Activated CD8-positive, alpha-beta memory T cell treated with anti-CD3 and anti-CD28 coated beads for 36 hours (primary cell): ENCODE results near the gene SREK1. TPM values are rescaled to one million over a fixed set of nuclear protein-coding genes. Genes with fewer than 3 reads are reported as not detected.
"Not testable (repeated sequence)": the region's sequence is repeated elsewhere in the genome, so short reads cannot be mapped to it uniquely, and the experiment has no call there.

Experiments used
- CTCF ChIA-PET: fragments of 350-600 bp; sonication (Branson Sonifier 250); formaldehyde crosslinking; loops from one replicate; lab custom pipeline; 2021; ENCODE audit warnings: antibody characterized with exemption; lab: Charles Lee
- POLR2A ChIA-PET: fragments of 350-600 bp; sonication (Branson Sonifier 250); formaldehyde crosslinking; loops from one replicate; lab custom pipeline; 2021; ENCODE audit warnings: antibody characterized with exemption; lab: Charles Lee
- total RNA-seq, 2 experiments: library from RNA; stranded (reverse); gene quantifications; one replicate each; pipeline ENCODE4 v1.2.3, GENCODE V29; 2021

The SREK1 gene
- total RNA-seq, 2 experiments from 2014 or later: 56.4 to 60.5 TPM

- CTCF ChIA-PET: no interaction called here
- POLR2A ChIA-PET: no interaction called here
Measured at GRCh38 chr5:66207800-66208561, 63.9 kb downstream of the SREK1 start.

GRCh38 chr5:66209350-66209749, 65.2 kb downstream of the SREK1 start:
- POLR2A ChIA-PET: no interaction called here
- CTCF ChIA-PET: no interaction called here

- CTCF ChIA-PET: no interaction called here
- POLR2A ChIA-PET: no interaction called here
Measured at GRCh38 chr5:66209794-66210193, 65.7 kb downstream of the SREK1 start.

- POLR2A ChIA-PET: no interaction called here
- CTCF ChIA-PET: no interaction called here
Measured at GRCh38 chr5:66213533-66213932, 69.4 kb downstream of the SREK1 start.

- CTCF ChIA-PET: no interaction called here
- POLR2A ChIA-PET: no interaction called here
Measured at GRCh38 chr5:66222455-66222854, 78.4 kb downstream of the SREK1 start.

GRCh38 chr5:66222896-66223295, 78.8 kb downstream of the SREK1 start:
- POLR2A ChIA-PET, CTCF ChIA-PET: not testable (repeated sequence)

- ChIA-PET CTCF (no interaction called here), POLR2A (no interaction called here)
Measured at GRCh38 chr5:66223637-66224036, 79.5 kb downstream of the SREK1 start.

- CTCF ChIA-PET: no interaction called here
- POLR2A ChIA-PET: no interaction called here
Measured at GRCh38 chr5:66224274-66224673, 80.2 kb downstream of the SREK1 start.

GRCh38 chr5:66224773-66225553, 80.9 kb downstream of the SREK1 start:
- CTCF ChIA-PET: no interaction called here
- POLR2A ChIA-PET: no interaction called here

- POLR2A ChIA-PET: no interaction called here
- CTCF ChIA-PET: no interaction called here
Measured at GRCh38 chr5:66230551-66230950, 86.5 kb downstream of the SREK1 start.

- ChIA-PET POLR2A (no interaction called here), CTCF (no interaction called here)
Measured at GRCh38 chr5:66231508-66231907, 87.4 kb downstream of the SREK1 start.

GRCh38 chr5:66232275-66232674, 88.2 kb downstream of the SREK1 start:
- CTCF ChIA-PET: no interaction called here
- POLR2A ChIA-PET: no interaction called here

GRCh38 chr5:66232706-66233445, 88.8 kb downstream of the SREK1 start:
- POLR2A ChIA-PET: no interaction called here
- CTCF ChIA-PET: no interaction called here

Other genes starting within 250 kb of the SREK1 start
- gene ERBIN, start 217.7 kb upstream of the SREK1 start, total RNA-seq: 10 to 100 TPM; 33.8 to 35.8 TPM